Measurements from ENCODE around the gene ARHGEF7. TPM values are rescaled to one million over a fixed set of nuclear protein-coding genes. Genes with fewer than 3 reads are reported as not detected.

Gene ARHGEF7
- polyA plus RNA-seq, 1 donor (not counting 4 experiments of a cell fraction or from before 2014, with no cell fraction given): 25.2 TPM

DNA sequence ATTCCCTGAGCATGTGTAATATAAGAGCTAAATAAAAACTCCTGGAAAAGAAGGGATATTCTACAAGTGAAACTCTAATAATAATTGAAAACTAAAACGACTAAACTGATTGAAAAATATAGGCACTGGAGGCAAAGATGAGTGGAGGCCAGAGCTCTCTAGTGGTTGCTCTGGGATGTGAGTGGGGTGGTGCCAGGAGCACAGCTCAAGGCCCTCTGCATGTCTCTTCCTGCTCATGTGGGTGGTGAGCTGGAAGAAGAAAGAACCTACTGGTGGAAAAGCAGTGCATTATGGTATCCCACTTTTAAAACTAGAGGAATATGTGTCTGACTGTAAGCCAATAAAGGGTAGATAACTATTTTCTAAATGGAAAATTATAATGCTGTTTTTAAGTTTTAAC, 15.8 kb upstream of the ARHGEF7 start:
- dilution Hi-C loops (cut with MboI; ENCODE audit: extremely low pct_ligation_motif_present, low sequenced_read_pairs): no loop called here
- Histone ChIP-seq H2AFZ (ENCODE audit: control insufficient read depth, low read length) (no peak overlapping the region), H3K27ac (ENCODE audit: control insufficient read depth, insufficient read depth, low read length) (no peak overlapping the region), H3K4me3 (ENCODE audit: control insufficient read depth in 2 of 3, extremely low read depth in 1 of 3, insufficient read depth in 2 of 3, low read depth in 1 of 3, low read length in 3 of 3) (no peak overlapping the region), H3K4me1 (ENCODE audit: control insufficient read depth, extremely low read depth, insufficient read depth, low read length) (no peaks in the 10 kb centered on the region), H3K79me2 (ENCODE audit: control insufficient read depth, insufficient read depth, low read length) (no peaks in the 10 kb centered on the region), H3K9me3 (ENCODE audit: control insufficient read depth, low read depth, low read length) (no peaks in the 10 kb centered on the region), H3K27me3 (ENCODE audit: control insufficient read depth, extremely low read depth, insufficient read depth, low read length) (peaks cover 35% of the 10 kb centered on the region), H3K9me1 (ENCODE audit: control insufficient read depth, extremely low read depth, insufficient read depth, low read length) (no peaks in the 10 kb centered on the region), H3K4me2 (ENCODE audit: control insufficient read depth, extremely low read depth, insufficient read depth, low read depth, low read length) (no peak overlapping the region), H4K20me1 (ENCODE audit: control insufficient read depth, extremely low read depth, insufficient read depth, low read length) (no peaks in the 10 kb centered on the region), H3K9ac (ENCODE audit: control insufficient read depth, extremely low read depth, insufficient read depth, low read length) (no peak overlapping the region), H3K36me3 (ENCODE audit: control insufficient read depth in 2 of 2, extremely low read depth in 1 of 2, insufficient read depth in 2 of 2, low read length in 2 of 2) (no peaks in the 10 kb centered on the region)
- FAIRE-seq (no peak), DNase-seq (ENCODE audit: low read depth, low spot score) (no peak)
- TF ChIP-seq, protein P1, sequence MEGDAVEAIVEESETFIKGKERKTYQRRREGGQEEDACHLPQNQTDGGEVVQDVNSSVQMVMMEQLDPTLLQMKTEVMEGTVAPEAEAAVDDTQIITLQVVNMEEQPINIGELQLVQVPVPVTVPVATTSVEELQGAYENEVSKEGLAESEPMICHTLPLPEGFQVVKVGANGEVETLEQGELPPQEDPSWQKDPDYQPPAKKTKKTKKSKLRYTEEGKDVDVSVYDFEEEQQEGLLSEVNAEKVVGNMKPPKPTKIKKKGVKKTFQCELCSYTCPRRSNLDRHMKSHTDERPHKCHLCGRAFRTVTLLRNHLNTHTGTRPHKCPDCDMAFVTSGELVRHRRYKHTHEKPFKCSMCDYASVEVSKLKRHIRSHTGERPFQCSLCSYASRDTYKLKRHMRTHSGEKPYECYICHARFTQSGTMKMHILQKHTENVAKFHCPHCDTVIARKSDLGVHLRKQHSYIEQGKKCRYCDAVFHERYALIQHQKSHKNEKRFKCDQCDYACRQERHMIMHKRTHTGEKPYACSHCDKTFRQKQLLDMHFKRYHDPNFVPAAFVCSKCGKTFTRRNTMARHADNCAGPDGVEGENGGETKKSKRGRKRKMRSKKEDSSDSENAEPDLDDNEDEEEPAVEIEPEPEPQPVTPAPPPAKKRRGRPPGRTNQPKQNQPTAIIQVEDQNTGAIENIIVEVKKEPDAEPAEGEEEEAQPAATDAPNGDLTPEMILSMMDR (optimal IDR thresholded peaks at IDR 0.05 in 1 of 3, IDR thresholded peaks at IDR 0.05 in 1 of 3, conservative IDR thresholded peaks at IDR 0.05 in 1 of 3; ENCODE audit: extremely low read depth in 1 of 3, insufficient read depth in 2 of 3, low read length in 3 of 3): peak in 1 of 3 experiments; percentile 24
- no peak for TF ChIP-seq EZH2 (IDR thresholded peaks at IDR 0.05; ENCODE audit: low read length)

DNA sequence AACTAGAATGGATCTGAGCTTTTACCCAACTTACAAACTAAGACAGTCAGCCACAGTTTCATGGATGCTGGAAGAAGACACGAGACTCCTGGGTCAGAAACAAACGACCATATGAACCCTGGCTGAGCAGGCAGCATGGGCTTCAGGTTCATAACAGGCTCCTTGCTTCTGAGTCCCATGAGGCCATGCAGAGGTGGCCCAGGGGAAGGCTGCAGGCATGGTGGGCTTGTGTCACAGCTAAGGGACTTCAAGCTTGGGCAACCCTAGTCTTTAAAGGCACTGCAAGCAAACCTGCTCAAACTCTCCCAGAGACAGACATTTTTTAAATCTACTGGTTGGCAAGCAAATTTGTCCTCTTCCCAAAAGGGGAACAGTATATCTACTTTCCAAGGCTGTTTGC, 5.1 kb upstream of the ARHGEF7 start:
- TF ChIP-seq, protein P1 (optimal IDR thresholded peaks at IDR 0.05 in 1 of 3, IDR thresholded peaks at IDR 0.05 in 1 of 3, conservative IDR thresholded peaks at IDR 0.05 in 1 of 3; ENCODE audit: extremely low read depth in 1 of 3, insufficient read depth in 2 of 3, low read length in 3 of 3): no peak
- no peak for TF ChIP-seq EZH2 (IDR thresholded peaks at IDR 0.05; ENCODE audit: low read length)
- no peak for DNase-seq (ENCODE audit: low read depth, low spot score)
- H3K27me3 ChIP-seq (ENCODE audit: control insufficient read depth, extremely low read depth, insufficient read depth, low read length): peaks cover 37% of the 10 kb centered on the region

More for the DNA sequence above, 5.1 kb upstream of the ARHGEF7 start:
- H2AFZ ChIP-seq (ENCODE audit: control insufficient read depth, low read length): no peak overlapping the region
- FAIRE-seq: no peak
- H3K4me2 ChIP-seq (ENCODE audit: control insufficient read depth, extremely low read depth, insufficient read depth, low read depth, low read length): no peak overlapping the region
- no peaks in the 10 kb centered on the region for H3K36me3 ChIP-seq (ENCODE audit: control insufficient read depth in 2 of 2, extremely low read depth in 1 of 2, insufficient read depth in 2 of 2, low read length in 2 of 2)
- no peaks in the 10 kb centered on the region for H3K4me1 ChIP-seq (ENCODE audit: control insufficient read depth, extremely low read depth, insufficient read depth, low read length)
- no peak overlapping the region for H3K27ac ChIP-seq (ENCODE audit: control insufficient read depth, insufficient read depth, low read length)
- H3K4me3 ChIP-seq (ENCODE audit: control insufficient read depth in 2 of 3, extremely low read depth in 1 of 3, insufficient read depth in 2 of 3, low read depth in 1 of 3, low read length in 3 of 3): no peak overlapping the region
- H3K9me1 ChIP-seq (ENCODE audit: control insufficient read depth, extremely low read depth, insufficient read depth, low read length): no peaks in the 10 kb centered on the region
- no peaks in the 10 kb centered on the region for H3K79me2 ChIP-seq (ENCODE audit: control insufficient read depth, insufficient read depth, low read length)
- dilution Hi-C loops (cut with MboI; ENCODE audit: extremely low pct_ligation_motif_present, low sequenced_read_pairs): no loop called here
- H3K9me3 ChIP-seq (ENCODE audit: control insufficient read depth, low read depth, low read length): no peaks in the 10 kb centered on the region
- no peak overlapping the region for H3K9ac ChIP-seq (ENCODE audit: control insufficient read depth, extremely low read depth, insufficient read depth, low read length)
- H4K20me1 ChIP-seq (ENCODE audit: control insufficient read depth, extremely low read depth, insufficient read depth, low read length): no peaks in the 10 kb centered on the region
